GM23338 (cell line): ENCODE results near the gene ARMH1. TPM values are rescaled to one million over a fixed set of nuclear protein-coding genes. Genes with fewer than 3 reads are reported as not detected.

Experiments used
- ATAC-seq: fragments of 200-7000 bp; cut with Tn5 transposase; 3 replicates; pipeline ENCODE4 v1.9.1; 2020
- DNase-seq: peaks from one replicate; pipeline ENCODE4 v3.0.0-alpha.2; 2015; ENCODE audit warnings: low spot score
- H2AFZ ChIP-seq: fragments of 200-600 bp; sonication (generic); 2 replicates; pipeline ENCODE4 v1.8.0; 2016; ENCODE audit warnings: antibody characterized with exemption, mild to moderate bottlenecking, moderate library complexity
- H3F3A ChIP-seq: fragments of 200-600 bp; sonication (generic); replicated peaks from 2 replicates; pipeline ENCODE4 v1.8.0; 2017; ENCODE audit warnings: antibody characterized with exemption, mixed run types, low read depth
- H3K27ac ChIP-seq: fragments of 200-600 bp; sonication (generic); 2 replicates; pipeline ENCODE4 v1.6.1; 2016; ENCODE audit warnings: low read depth
- H3K27me3 ChIP-seq: fragments of 200-600 bp; sonication (generic); 2 replicates; pipeline ENCODE4 v1.8.0; 2016; ENCODE audit warnings: mild to moderate bottlenecking, mixed run types, moderate library complexity; ENCODE audit not compliant: insufficient read depth
- H3K36me3 ChIP-seq: fragments of 200-600 bp; sonication (generic); 2 replicates; pipeline ENCODE4 v1.8.0; 2016; ENCODE audit warnings: mild to moderate bottlenecking; ENCODE audit not compliant: insufficient read depth
- H3K4me1 ChIP-seq: fragments of 200-600 bp; sonication (generic); 2 replicates; pipeline ENCODE4 v1.8.0; 2016; ENCODE audit warnings: mild to moderate bottlenecking, moderate library complexity; ENCODE audit not compliant: insufficient read depth
- H3K4me2 ChIP-seq: fragments of 200-600 bp; sonication (generic); 2 replicates; pipeline ENCODE4 v1.7.1; 2017; ENCODE audit warnings: mixed run types
- H3K4me3 ChIP-seq: fragments of 200-600 bp; sonication (generic); 2 replicates; pipeline ENCODE4 v1.6.1; 2016; ENCODE audit warnings: mixed run types
- H3K79me2 ChIP-seq: fragments of 200-600 bp; sonication (generic); replicated peaks from 2 replicates; pipeline ENCODE4 v1.8.0; 2017; ENCODE audit warnings: mild to moderate bottlenecking; ENCODE audit not compliant: insufficient read depth
- H3K9me2 ChIP-seq: fragments of 200-600 bp; sonication (generic); 2 replicates; pipeline ENCODE4 v1.8.0; 2017; ENCODE audit not compliant: insufficient read depth
- H4K20me1 ChIP-seq: fragments of 200-600 bp; sonication (generic); replicated peaks from 2 replicates; pipeline ENCODE4 v1.8.0; 2017; ENCODE audit warnings: mild to moderate bottlenecking; ENCODE audit not compliant: insufficient read depth
- H3K27ac Mint-ChIP-seq: 2 replicates; pipeline ENCODE4 v1.8.0; 2020; ENCODE audit warnings: inconsistent platforms, mild to moderate bottlenecking, moderate library complexity, mixed read lengths
- H3K27me3 Mint-ChIP-seq: 3 replicates; pipeline ENCODE4 v1.8.0; 2022; ENCODE audit warnings: low read depth, mild to moderate bottlenecking, moderate library complexity, mixed read lengths, inconsistent platforms; ENCODE audit not compliant: insufficient read depth, poor library complexity
- H3K36me3 Mint-ChIP-seq: 3 replicates; pipeline ENCODE4 v1.8.0; 2021; ENCODE audit warnings: low read depth, mild to moderate bottlenecking, inconsistent platforms, moderate library complexity, mixed read lengths
- H3K4me1 Mint-ChIP-seq: 3 replicates; pipeline ENCODE4 v1.8.0; 2020; ENCODE audit warnings: mild to moderate bottlenecking, inconsistent platforms, mixed read lengths
- H3K4me3 Mint-ChIP-seq: 3 replicates; pipeline ENCODE4 v1.8.0; 2021; ENCODE audit warnings: moderate library complexity, mild to moderate bottlenecking, inconsistent platforms, mixed read lengths
- H3K9me3 Mint-ChIP-seq: 3 replicates; pipeline ENCODE4 v1.8.0; 2020; ENCODE audit warnings: moderate library complexity, mild to moderate bottlenecking, inconsistent platforms, mixed read lengths
- CREB1 ChIP-seq: fragments of 250-450 bp; sonication (Bioruptor Pico); IDR thresholded peaks from 2 replicates; pipeline ENCODE4 v1.5.0; 2020; ENCODE audit warnings: low read depth, mild to moderate bottlenecking, moderate library complexity
- ETS1 ChIP-seq: IDR thresholded peaks from 2 replicates; pipeline ENCODE4 v1.6.1; 2016; ENCODE audit warnings: antibody characterized with exemption
- EZH2 ChIP-seq: fragments of 200-600 bp; sonication (generic); IDR thresholded peaks from one replicate; pipeline ENCODE4 v1.8.0; 2017; ENCODE audit warnings: antibody characterized with exemption, mild to moderate bottlenecking, low read depth; ENCODE audit not compliant: unreplicated experiment
- EZH2phosphoT487 ChIP-seq: fragments of 200-600 bp; sonication (generic); IDR thresholded peaks from one replicate; pipeline ENCODE4 v1.8.1; 2018; ENCODE audit warnings: antibody characterized with exemption; ENCODE audit not compliant: unreplicated experiment
- JUNB ChIP-seq: IDR thresholded peaks from one replicate; pipeline ENCODE4 v1.6.1; 2016; ENCODE audit warnings: antibody characterized with exemption; ENCODE audit not compliant: unreplicated experiment
- NANOG ChIP-seq: IDR thresholded peaks from 2 replicates; pipeline ENCODE4 v1.6.1; 2016; ENCODE audit warnings: antibody characterized with exemption, borderline replicate concordance
- POLR2AphosphoS5 ChIP-seq: IDR thresholded peaks from 2 replicates; pipeline ENCODE4 v1.6.1; 2016; ENCODE audit warnings: antibody characterized with exemption, low read depth
- REST ChIP-seq: IDR thresholded peaks from one replicate; pipeline ENCODE4 v1.6.1; 2018; ENCODE audit warnings: antibody characterized with exemption; ENCODE audit not compliant: unreplicated experiment
- STAT1 ChIP-seq: IDR thresholded peaks from one replicate; pipeline ENCODE4 v1.6.1; 2016; ENCODE audit warnings: antibody characterized with exemption; ENCODE audit not compliant: unreplicated experiment
- ZNF114 ChIP-seq: fragments of 250-450 bp; sonication (Bioruptor Pico); IDR thresholded peaks from 2 replicates; pipeline ENCODE4 v1.5.0; 2020; ENCODE audit warnings: mild to moderate bottlenecking, moderate library complexity
- ZNF331 ChIP-seq: fragments of 250-450 bp; sonication (Bioruptor Pico); IDR thresholded peaks from 2 replicates; pipeline ENCODE4 v1.5.0; 2020; ENCODE audit warnings: low read depth, mild to moderate bottlenecking, moderate library complexity
- ZNF462 ChIP-seq: fragments of 250-450 bp; sonication (Bioruptor Pico); IDR thresholded peaks from 2 replicates; pipeline ENCODE4 v1.5.0; 2020; ENCODE audit warnings: mild to moderate bottlenecking, moderate library complexity
- polyA plus RNA-seq: library from polyadenylated mRNA; unstranded; fragments of >200 nt; fragmentation: Nextera tagmentation; extraction: Ambion mirVana; gene quantifications from 2 replicates; pipeline ENCODE4 v1.2.1, GENCODE V29; 2016
- total RNA-seq: library from RNA; depleted of rRNA; stranded (reverse); fragments of >200 nt; shearing (Covaris generic); gene quantifications from 2 replicates; pipeline ENCODE4 v1.2.3, GENCODE V29; 2014
- TF ChIP-seq, protein P1 (sequence below), 2 experiments: fragments of 200-600 bp in 1 of 2; sonication (generic) in 1 of 2; conservative IDR thresholded peaks; 2 replicates each; pipeline versions ENCODE4 v1.5.1 to v1.6.1; 2016 to 2017; ENCODE audit warnings: antibody characterized with exemption in 2 of 2, low read depth in 2 of 2, mild to moderate bottlenecking in 2 of 2, moderate library complexity in 1 of 2

ARMH1 gene
- total and polyA plus RNA-seq, 2 experiments from 2014 or later: 0.31 TPM; not detected in 1

DNA sequence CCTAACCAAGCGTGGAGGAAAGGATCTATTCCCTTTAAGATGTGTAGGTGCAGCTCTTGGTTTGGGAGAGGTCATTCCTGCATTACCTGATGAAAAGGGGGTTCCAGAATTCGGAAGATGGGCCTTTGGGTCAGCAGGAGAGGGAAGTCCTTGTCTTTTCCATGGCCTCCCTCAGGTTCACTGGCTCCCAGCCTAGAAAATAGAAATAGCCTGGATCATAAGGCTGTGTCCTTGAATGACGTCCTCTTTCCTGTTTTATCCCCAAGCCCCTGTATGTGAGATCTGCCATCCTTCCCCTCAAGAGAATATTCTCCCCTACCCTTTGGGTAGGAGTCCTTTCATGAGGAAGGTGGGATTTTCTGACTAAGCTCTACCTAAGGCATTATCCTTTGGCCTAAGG lies 86.4 kb downstream of the ARMH1 start:
- Histone ChIP-seq H3K27me3 (no peaks in the 10 kb centered on the region), H4K20me1 (peaks cover 10% of the 10 kb centered on the region; the same call in 1 of the 2 replicates), H2AFZ (no peak overlapping the region), H3K79me2 (no peaks in the 10 kb centered on the region), H3K27ac (no peak overlapping the region), H3K36me3 (peaks cover 63% of the 10 kb centered on the region), H3K4me2 (no peak overlapping the region), H3K9me2 (no peaks in the 10 kb centered on the region), H3F3A (0 out of 2 replicates have a peak, but pooled peaks cover 3% of the 10 kb centered on the region), H3K4me3 (no peak overlapping the region), H3K4me1 (no peaks in the 10 kb centered on the region)
- Mint-ChIP-seq H3K4me3 (no peak overlapping the region), H3K27ac (no peak overlapping the region), H3K27me3 (peaks cover 2% of the 10 kb centered on the region), H3K36me3 (peaks cover 91% of the 10 kb centered on the region), H3K4me1 (no peaks in the 10 kb centered on the region), H3K9me3 (no peaks in the 10 kb centered on the region)
- TF ChIP-seq, protein P1, sequence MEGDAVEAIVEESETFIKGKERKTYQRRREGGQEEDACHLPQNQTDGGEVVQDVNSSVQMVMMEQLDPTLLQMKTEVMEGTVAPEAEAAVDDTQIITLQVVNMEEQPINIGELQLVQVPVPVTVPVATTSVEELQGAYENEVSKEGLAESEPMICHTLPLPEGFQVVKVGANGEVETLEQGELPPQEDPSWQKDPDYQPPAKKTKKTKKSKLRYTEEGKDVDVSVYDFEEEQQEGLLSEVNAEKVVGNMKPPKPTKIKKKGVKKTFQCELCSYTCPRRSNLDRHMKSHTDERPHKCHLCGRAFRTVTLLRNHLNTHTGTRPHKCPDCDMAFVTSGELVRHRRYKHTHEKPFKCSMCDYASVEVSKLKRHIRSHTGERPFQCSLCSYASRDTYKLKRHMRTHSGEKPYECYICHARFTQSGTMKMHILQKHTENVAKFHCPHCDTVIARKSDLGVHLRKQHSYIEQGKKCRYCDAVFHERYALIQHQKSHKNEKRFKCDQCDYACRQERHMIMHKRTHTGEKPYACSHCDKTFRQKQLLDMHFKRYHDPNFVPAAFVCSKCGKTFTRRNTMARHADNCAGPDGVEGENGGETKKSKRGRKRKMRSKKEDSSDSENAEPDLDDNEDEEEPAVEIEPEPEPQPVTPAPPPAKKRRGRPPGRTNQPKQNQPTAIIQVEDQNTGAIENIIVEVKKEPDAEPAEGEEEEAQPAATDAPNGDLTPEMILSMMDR (conservative IDR thresholded peaks at IDR 0.05; ENCODE audit: low read depth in 2 of 2): no peak
- no peak for TF ChIP-seq EZH2
- TF ChIP-seq ZNF114: no peak
- TF ChIP-seq JUNB: no peak
- no peak for TF ChIP-seq EZH2phosphoT487
- TF ChIP-seq ETS1: no peak
- TF ChIP-seq POLR2AphosphoS5: no peak
- TF ChIP-seq NANOG: no peak
- TF ChIP-seq ZNF462: no peak
- no peak for TF ChIP-seq CREB1
- TF ChIP-seq STAT1: no peak
- no peak for TF ChIP-seq REST
- TF ChIP-seq ZNF331 (CRISPR knock-in tag): no peak
- DNase-seq (no peak), ATAC-seq (no peak)
